Measurements from ENCODE around the gene SCMH1. TPM values are rescaled to one million over a fixed set of nuclear protein-coding genes. Genes with fewer than 3 reads are reported as not detected.
"Not testable (repeated sequence)": the region's sequence is repeated elsewhere in the genome, so short reads cannot be mapped to it uniquely, and the experiment has no call there.

The SCMH1 gene
- total RNA-seq, 2 experiments from 2014 or later: 25.1 to 30.3 TPM

GRCh38 chr1:41229219-41229618 is 12.9 kb downstream of the SCMH1 start:
- DNase-seq; H3K9me3 Mint-ChIP-seq (ENCODE audit: insufficient read depth); H3K27ac Mint-ChIP-seq; H3K27me3 Mint-ChIP-seq (ENCODE audit: low read depth); H3K36me3 Mint-ChIP-seq (ENCODE audit: low read depth); H3K4me3 Mint-ChIP-seq; ATAC-seq; H3K4me1 Mint-ChIP-seq (ENCODE audit: low read depth); CTCF ChIA-PET; POLR2A ChIA-PET: not testable (repeated sequence)

DNA sequence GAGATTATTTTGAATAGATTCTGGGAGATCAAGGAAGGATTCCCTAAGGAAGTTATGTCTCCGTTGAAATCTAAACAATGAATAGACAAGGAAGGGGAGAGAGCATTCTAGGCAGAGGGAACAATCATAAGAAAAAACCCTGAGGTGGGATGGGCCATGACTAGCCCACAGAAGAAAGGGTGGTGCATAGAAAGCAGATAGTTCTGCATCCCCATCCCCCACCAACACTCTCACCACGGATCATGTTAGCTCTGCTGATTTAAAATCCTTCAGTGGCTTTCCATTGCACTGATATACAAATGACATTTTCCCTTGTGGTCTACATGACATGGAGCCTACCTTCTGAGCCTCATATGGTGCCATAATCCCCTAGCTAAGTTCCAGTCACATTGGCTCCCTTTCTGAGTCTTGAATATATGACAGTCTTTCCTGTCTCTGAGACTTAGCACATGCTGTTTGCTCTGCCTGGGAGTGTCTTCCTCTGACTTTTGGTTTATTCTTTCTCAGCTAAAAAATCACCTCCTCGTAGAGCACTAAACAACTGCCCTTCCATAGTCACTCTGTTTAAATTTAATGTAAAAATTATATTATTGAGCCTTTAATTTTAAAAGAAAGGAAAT is 15.2 kb downstream of the SCMH1 start:
- H3K4me1 Mint-ChIP-seq (ENCODE audit: low read depth): peaks cover 3% of the 10 kb centered on the region
- H3K9me3 Mint-ChIP-seq (ENCODE audit: insufficient read depth): no peaks in the 10 kb centered on the region
- H3K27me3 Mint-ChIP-seq (ENCODE audit: low read depth): no peaks in the 10 kb centered on the region
- no peak overlapping the region for H3K27ac Mint-ChIP-seq
- ChIA-PET CTCF (no interaction called here), POLR2A (no interaction called here)
- DNase-seq (no peak), ATAC-seq (no peak)
- H3K4me3 Mint-ChIP-seq: no peak overlapping the region
- no peaks in the 10 kb centered on the region for H3K36me3 Mint-ChIP-seq (ENCODE audit: low read depth)

GRCh38 chr1:41225495-41225894 is 16.6 kb downstream of the SCMH1 start:
- CTCF ChIA-PET: no interaction called here
- Mint-ChIP-seq H3K9me3 (ENCODE audit: insufficient read depth) (peaks cover 5% of the 10 kb centered on the region), H3K27ac (no peak overlapping the region), H3K4me3 (no peak overlapping the region), H3K27me3 (ENCODE audit: low read depth) (no peaks in the 10 kb centered on the region), H3K36me3 (ENCODE audit: low read depth) (peaks cover 8% of the 10 kb centered on the region), H3K4me1 (ENCODE audit: low read depth) (peaks cover 4% of the 10 kb centered on the region)
- no peak for DNase-seq
- ATAC-seq: no peak
- POLR2A ChIA-PET: no interaction called here

GRCh38 chr1:41222496-41222895 is 19.6 kb downstream of the SCMH1 start:
- POLR2A ChIA-PET: no interaction called here

DNA sequence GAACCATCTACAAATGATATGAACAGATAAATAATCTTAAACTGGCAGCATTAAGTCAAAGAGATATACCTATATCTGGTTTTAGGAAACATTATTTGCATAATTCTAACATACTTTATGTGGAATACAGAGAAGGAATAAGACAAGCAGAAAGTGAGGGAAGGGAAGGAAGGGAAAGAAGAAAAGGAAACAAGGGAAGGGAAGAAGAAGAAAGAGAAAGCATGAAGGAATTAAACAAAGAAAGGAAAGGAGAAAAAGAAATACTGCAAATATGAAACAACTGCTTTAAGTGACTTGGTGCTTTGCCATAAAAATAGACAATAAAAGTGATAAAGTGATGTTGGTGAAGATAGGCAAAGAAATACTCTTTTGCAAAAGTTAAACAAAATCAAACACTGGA is 20.1 kb downstream of the SCMH1 start:
- DNase-seq: no peak
- Mint-ChIP-seq H3K36me3 (ENCODE audit: low read depth) (peaks cover 36% of the 10 kb centered on the region), H3K4me3 (no peak overlapping the region), H3K27ac (no peak overlapping the region), H3K27me3 (ENCODE audit: low read depth) (no peaks in the 10 kb centered on the region), H3K9me3 (ENCODE audit: insufficient read depth) (peaks cover 16% of the 10 kb centered on the region), H3K4me1 (ENCODE audit: low read depth) (peaks cover 4% of the 10 kb centered on the region)
- ATAC-seq: no peak
- ChIA-PET CTCF (no interaction called here), POLR2A (no interaction called here)

More at GRCh38 chr1:41222496-41222895, 19.6 kb downstream of the SCMH1 start:
- H3K36me3 Mint-ChIP-seq (ENCODE audit: low read depth): peaks cover 31% of the 10 kb centered on the region
- H3K9me3 Mint-ChIP-seq (ENCODE audit: insufficient read depth): peaks cover 16% of the 10 kb centered on the region
- H3K4me1 Mint-ChIP-seq (ENCODE audit: low read depth): peaks cover 4% of the 10 kb centered on the region
- CTCF ChIA-PET: no interaction called here
- H3K27me3 Mint-ChIP-seq (ENCODE audit: low read depth): no peaks in the 10 kb centered on the region
- DNase-seq: no peak
- ATAC-seq: no peak
- no peak overlapping the region for H3K4me3 Mint-ChIP-seq
- no peak overlapping the region for H3K27ac Mint-ChIP-seq

- ATAC-seq: no peak
- Mint-ChIP-seq H3K9me3 (ENCODE audit: insufficient read depth) (peaks cover 16% of the 10 kb centered on the region), H3K27me3 (ENCODE audit: low read depth) (no peaks in the 10 kb centered on the region), H3K4me1 (ENCODE audit: low read depth) (peaks cover 3% of the 10 kb centered on the region), H3K36me3 (ENCODE audit: low read depth) (peaks cover 44% of the 10 kb centered on the region), H3K4me3 (no peak overlapping the region), H3K27ac (no peak overlapping the region)
- no peak for DNase-seq
- CTCF ChIA-PET: no interaction called here
- POLR2A ChIA-PET: no interaction called here
These were observed 24.0 kb downstream of the SCMH1 start for GRCh38 chr1:41218152-41218551.

DNA sequence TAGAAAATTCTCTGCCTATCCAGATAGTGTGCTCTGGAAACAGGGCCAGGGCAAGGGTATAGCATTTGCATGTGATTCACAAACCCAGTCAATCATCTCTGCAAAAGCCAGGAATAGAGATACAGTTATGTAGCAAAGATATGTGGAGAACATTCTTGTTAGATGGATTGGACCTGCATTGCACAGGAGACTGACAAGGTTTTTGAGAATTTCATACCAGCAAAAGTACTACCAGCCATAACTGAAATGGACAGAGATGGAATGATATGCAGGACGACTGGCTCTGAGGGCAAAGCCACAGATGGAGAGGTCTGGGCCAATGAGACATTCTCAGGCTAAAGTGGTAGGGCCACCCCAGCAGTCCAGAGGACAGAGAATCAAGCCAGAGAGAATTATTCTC is 24.7 kb downstream of the SCMH1 start:
- ChIA-PET CTCF (no interaction called here), POLR2A (no interaction called here)
- Mint-ChIP-seq H3K27ac (no peak overlapping the region), H3K4me3 (no peak overlapping the region), H3K27me3 (ENCODE audit: low read depth) (no peaks in the 10 kb centered on the region), H3K4me1 (ENCODE audit: low read depth) (peaks cover 3% of the 10 kb centered on the region), H3K36me3 (ENCODE audit: low read depth) (peaks cover 45% of the 10 kb centered on the region), H3K9me3 (ENCODE audit: insufficient read depth) (peaks cover 16% of the 10 kb centered on the region)
- DNase-seq (no peak), ATAC-seq (no peak)

GRCh38 chr1:41215623-41216022 is 26.5 kb downstream of the SCMH1 start:
- DNase-seq (no peak), ATAC-seq (no peak)
- H3K36me3 Mint-ChIP-seq (ENCODE audit: low read depth): peaks cover 46% of the 10 kb centered on the region
- no peak overlapping the region for H3K4me3 Mint-ChIP-seq
- H3K27ac Mint-ChIP-seq: no peak overlapping the region
- ChIA-PET POLR2A (no interaction called here), CTCF (no interaction called here)
- H3K27me3 Mint-ChIP-seq (ENCODE audit: low read depth): no peaks in the 10 kb centered on the region
- H3K9me3 Mint-ChIP-seq (ENCODE audit: insufficient read depth): peaks cover 13% of the 10 kb centered on the region
- H3K4me1 Mint-ChIP-seq (ENCODE audit: low read depth): peaks cover 9% of the 10 kb centered on the region

DNA sequence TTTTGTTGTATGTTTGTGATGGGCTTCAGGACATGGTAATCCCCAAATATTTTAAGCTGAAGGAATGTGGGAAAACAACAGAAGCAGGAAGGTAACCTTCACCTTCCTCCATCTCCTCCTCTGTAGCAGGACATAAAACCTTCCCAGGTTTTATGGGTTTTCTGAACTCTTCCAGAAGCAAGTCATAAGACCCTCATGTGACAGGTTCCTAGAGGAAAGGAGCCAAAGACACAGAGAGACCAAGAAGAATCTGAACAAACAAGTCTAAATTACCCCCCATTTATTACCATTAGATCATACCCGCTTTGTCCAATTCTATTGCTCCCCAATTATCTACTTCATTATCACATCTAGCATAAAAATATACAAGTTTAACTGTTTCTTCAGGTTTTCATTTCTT is 28.8 kb downstream of the SCMH1 start:
- no peaks in the 10 kb centered on the region for H3K27me3 Mint-ChIP-seq (ENCODE audit: low read depth)
- DNase-seq (no peak), ATAC-seq (no peak)
- H3K9me3 Mint-ChIP-seq (ENCODE audit: insufficient read depth): peaks cover 9% of the 10 kb centered on the region
- no peak overlapping the region for H3K4me3 Mint-ChIP-seq
- POLR2A ChIA-PET: no interaction called here
- H3K27ac Mint-ChIP-seq: no peak overlapping the region
- peaks cover 9% of the 10 kb centered on the region for H3K4me1 Mint-ChIP-seq (ENCODE audit: low read depth)
- peaks cover 38% of the 10 kb centered on the region for H3K36me3 Mint-ChIP-seq (ENCODE audit: low read depth)
- CTCF ChIA-PET: no interaction called here

DNA sequence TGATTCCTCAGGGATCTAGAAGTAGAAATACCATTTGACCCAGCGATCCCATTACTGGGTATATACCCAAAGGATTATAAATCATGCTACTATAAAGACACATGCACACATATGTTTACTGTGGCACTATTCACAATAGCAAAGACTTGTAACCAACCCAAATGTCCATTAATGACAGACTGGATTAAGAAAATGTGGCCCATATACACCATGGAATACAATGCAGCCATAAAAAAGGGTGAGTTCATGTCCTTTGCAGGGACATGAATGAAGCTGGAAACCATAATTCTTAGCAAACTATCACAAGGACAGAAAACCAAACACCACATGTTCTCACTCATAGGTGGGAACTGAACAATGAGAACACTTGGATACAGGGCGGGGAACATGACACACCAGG is 30.5 kb downstream of the SCMH1 start:
- H3K36me3 Mint-ChIP-seq (ENCODE audit: low read depth): peaks cover 27% of the 10 kb centered on the region
- DNase-seq; H3K27me3 Mint-ChIP-seq (ENCODE audit: low read depth); POLR2A ChIA-PET; H3K27ac Mint-ChIP-seq; ATAC-seq; H3K9me3 Mint-ChIP-seq (ENCODE audit: insufficient read depth); H3K4me3 Mint-ChIP-seq; H3K4me1 Mint-ChIP-seq (ENCODE audit: low read depth); CTCF ChIA-PET: not testable (repeated sequence)

- POLR2A ChIA-PET; H3K4me1 Mint-ChIP-seq (ENCODE audit: low read depth); H3K27ac Mint-ChIP-seq; ATAC-seq; DNase-seq; CTCF ChIA-PET; H3K27me3 Mint-ChIP-seq (ENCODE audit: low read depth); H3K4me3 Mint-ChIP-seq: not testable (repeated sequence)
- Mint-ChIP-seq H3K36me3 (ENCODE audit: low read depth) (peaks cover 33% of the 10 kb centered on the region), H3K9me3 (ENCODE audit: insufficient read depth) (peaks cover 23% of the 10 kb centered on the region)
These were observed 35.1 kb downstream of the SCMH1 start for GRCh38 chr1:41207053-41207452.

DNA sequence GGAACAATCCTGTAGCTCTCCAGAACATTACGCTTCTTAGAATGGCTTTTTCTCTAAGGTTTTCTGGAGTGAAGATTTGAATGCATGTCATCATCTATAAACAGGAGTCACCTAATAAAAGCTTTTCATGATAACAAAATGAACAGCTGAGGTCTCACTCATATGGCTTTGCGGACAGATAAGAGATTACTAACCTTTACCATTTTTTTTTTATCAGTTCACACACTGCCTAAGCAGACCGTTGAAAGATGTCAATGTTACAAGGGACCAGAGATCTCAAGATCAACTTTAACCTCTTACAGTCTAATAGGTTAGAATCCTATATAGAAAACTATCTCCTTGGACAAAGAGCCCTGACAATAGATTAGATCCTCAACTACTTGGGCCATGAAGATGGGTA is 41.4 kb downstream of the SCMH1 start:
- ChIA-PET POLR2A (no interaction called here), CTCF (no interaction called here)
- DNase-seq (no peak), ATAC-seq (no peak)
- peaks cover 12% of the 10 kb centered on the region for H3K9me3 Mint-ChIP-seq (ENCODE audit: insufficient read depth)
- H3K4me3 Mint-ChIP-seq: no peak overlapping the region
- no peaks in the 10 kb centered on the region for H3K4me1 Mint-ChIP-seq (ENCODE audit: low read depth)
- no peaks in the 10 kb centered on the region for H3K27me3 Mint-ChIP-seq (ENCODE audit: low read depth)
- peaks cover 7% of the 10 kb centered on the region for H3K36me3 Mint-ChIP-seq (ENCODE audit: low read depth)
- no peak overlapping the region for H3K27ac Mint-ChIP-seq

DNA sequence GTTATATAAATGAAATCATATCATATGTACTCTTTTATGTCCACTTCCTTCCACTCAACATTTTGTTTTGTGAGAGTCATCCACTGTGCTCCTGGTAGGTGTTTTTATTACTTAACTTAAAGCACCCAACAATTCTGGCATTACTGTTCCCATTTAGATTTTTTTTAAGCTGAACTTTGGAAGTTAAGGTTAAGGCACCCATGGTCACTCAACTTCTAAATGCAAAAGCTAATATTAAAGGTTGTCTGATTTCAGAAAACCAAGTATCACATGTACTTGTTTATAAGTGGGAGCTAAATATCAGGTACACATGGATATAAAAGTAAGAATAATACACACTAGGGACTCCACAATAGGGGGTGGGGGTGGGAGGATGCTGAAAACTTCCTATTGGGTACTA is 42.7 kb downstream of the SCMH1 start:
- H3K4me1 Mint-ChIP-seq (ENCODE audit: low read depth): no peaks in the 10 kb centered on the region
- POLR2A ChIA-PET: no interaction called here
- H3K27ac Mint-ChIP-seq: no peak overlapping the region
- ATAC-seq (no peak), DNase-seq (no peak)
- CTCF ChIA-PET: no interaction called here
- H3K4me3 Mint-ChIP-seq: no peak overlapping the region
- H3K9me3 Mint-ChIP-seq (ENCODE audit: insufficient read depth): peaks cover 8% of the 10 kb centered on the region
- no peaks in the 10 kb centered on the region for H3K27me3 Mint-ChIP-seq (ENCODE audit: low read depth)
- H3K36me3 Mint-ChIP-seq (ENCODE audit: low read depth): peaks cover 3% of the 10 kb centered on the region

Data from activated CD8-positive, alpha-beta T cell treated with anti-CD3 and anti-CD28 coated beads, Interleukin-2, amount 10 ng/mL, durations not matched to agents 7 days and 5 days (primary cell).